GM12892 (cell line): Measurements from ENCODE around the gene PLEKHA4.

Source experiments
- POLR2A ChIP-seq: IDR thresholded peaks from 2 replicates; pipeline ENCODE4 v1.6.1; 2011; ENCODE audit warnings: low read depth, low read length, control low read depth
- POLR2AphosphoS5 ChIP-seq: IDR thresholded peaks from 2 replicates; pipeline ENCODE4 v1.6.1; 2011; ENCODE audit warnings: low read depth, low read length, control low read depth

DNA sequence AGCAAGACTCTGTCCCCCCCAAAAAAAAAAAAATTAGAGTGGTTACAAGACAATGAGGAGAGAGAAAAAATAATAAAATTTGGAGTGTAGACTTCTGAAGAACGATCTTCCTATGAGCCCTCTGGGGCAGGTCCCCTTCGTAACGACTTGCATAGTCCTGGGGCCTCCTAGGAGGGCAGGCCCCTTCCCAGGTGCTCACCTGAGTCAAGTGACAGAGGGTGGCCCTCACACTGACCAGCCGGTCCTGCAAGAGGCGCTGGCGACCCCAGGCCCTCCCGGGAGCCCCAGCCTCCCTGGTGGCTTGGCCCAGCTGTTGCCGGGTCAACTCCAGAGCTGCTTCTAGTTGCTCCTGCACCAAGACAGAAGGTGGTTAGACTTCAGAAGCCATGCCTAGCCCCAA is 14.9 kb downstream of the PLEKHA4 start:
- TF ChIP-seq POLR2A = no peak
- TF ChIP-seq POLR2AphosphoS5 = no peak
